GM12872 (cell line): ENCODE data around the gene ZNF22.

ENCODE experiments used
- TF ChIP-seq, protein P1 (sequence below): IDR thresholded peaks from 3 replicates; pipeline ENCODE4 v1.5.1; 2011; ENCODE audit warnings: low read depth, mild to moderate bottlenecking, low read length, moderate library complexity; ENCODE audit not compliant: insufficient read depth

Gene ZNF22

DNA sequence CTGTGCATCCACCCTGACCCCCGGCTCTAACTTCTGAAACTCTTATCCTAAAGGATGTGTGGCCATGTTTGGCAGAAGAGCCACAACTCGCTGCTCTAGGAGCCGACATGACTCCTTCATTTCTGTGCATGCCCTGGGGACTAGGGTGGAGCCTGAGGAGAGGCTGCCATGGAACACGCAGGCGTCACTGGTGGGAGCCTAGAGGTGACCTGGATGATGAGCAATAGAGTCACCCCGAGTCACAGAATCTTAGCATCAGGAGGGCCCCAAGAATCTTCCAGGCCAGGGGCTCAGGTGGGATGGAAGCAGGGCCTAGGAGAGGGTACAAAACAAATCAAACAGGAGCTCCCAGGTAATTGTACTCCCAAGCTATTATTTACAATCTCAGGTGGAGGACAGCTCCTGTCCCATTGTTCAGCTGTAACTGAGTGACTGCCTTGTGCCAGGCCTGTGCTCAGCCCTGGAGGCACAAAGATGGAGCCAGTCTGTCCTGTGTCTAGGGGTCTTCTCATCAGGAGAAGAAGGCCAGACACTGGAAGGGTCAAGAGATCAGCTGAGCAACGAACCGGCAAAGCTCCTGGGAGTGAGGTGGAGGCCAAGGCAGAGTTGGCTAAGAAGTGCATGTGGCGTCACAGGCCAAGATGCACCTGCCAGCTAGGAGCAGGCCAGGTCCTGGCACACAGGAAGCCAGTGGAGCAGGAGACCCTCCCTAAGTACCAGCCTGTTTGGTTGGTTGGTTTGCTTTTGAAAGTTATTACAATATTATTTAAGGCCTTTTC lies 5.8 kb upstream of the ZNF22 start:
- TF ChIP-seq, protein P1, sequence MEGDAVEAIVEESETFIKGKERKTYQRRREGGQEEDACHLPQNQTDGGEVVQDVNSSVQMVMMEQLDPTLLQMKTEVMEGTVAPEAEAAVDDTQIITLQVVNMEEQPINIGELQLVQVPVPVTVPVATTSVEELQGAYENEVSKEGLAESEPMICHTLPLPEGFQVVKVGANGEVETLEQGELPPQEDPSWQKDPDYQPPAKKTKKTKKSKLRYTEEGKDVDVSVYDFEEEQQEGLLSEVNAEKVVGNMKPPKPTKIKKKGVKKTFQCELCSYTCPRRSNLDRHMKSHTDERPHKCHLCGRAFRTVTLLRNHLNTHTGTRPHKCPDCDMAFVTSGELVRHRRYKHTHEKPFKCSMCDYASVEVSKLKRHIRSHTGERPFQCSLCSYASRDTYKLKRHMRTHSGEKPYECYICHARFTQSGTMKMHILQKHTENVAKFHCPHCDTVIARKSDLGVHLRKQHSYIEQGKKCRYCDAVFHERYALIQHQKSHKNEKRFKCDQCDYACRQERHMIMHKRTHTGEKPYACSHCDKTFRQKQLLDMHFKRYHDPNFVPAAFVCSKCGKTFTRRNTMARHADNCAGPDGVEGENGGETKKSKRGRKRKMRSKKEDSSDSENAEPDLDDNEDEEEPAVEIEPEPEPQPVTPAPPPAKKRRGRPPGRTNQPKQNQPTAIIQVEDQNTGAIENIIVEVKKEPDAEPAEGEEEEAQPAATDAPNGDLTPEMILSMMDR, result no peak

DNA sequence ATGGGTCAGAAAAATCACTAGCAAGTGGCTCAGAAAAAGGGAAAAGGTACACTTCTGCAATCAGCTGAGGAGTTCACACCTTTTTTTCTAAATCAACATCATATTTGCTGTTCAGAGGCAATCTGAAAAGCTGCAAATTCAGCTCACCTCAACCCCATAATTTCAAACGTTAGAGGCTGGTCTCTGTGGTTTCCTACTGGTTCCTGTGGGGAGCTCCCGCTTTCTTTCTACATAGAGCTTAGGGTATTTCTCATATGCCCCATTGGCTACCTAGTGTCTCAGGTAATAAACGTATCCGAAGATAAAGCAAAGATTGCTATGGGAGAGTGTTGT lies 5.2 kb upstream of the ZNF22 start:
- TF ChIP-seq, protein P1, result no peak

DNA sequence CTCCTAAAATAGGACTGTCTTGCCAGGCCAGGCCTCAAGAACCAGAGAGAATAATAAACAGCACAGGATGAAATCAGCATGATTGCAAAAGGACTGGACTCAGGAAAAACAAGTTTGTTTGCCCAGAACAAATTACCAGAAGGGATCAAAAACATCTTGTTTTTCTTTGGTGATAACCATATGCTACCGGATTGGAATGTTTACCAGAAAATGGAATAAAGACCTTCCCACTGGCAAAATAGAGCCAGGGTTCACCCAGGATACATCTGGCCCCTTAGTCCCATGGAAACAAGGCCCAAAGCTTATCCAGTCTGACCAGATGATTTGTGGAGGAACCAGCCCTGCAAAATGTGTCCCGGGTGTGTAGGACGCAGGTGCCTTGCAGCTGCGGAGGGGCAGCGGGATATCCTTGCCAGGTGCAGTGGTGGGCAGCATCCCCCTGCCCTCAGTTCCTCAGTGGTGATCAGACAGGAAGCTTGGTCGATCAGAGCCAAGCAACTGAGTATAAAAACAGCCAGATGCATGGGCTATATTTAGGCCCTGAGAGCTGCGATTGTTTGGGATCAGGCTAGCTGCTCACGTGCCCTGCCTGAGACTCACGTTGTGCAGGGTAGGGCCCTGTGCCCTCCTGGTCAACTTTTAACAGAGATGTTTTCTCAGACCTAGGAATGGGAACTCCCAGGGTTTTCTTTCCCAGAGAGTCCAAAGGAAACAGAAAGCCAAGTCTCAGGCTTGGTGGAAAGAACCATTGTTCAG lies 4.6 kb upstream of the ZNF22 start:
- TF ChIP-seq, protein P1, result no peak

DNA sequence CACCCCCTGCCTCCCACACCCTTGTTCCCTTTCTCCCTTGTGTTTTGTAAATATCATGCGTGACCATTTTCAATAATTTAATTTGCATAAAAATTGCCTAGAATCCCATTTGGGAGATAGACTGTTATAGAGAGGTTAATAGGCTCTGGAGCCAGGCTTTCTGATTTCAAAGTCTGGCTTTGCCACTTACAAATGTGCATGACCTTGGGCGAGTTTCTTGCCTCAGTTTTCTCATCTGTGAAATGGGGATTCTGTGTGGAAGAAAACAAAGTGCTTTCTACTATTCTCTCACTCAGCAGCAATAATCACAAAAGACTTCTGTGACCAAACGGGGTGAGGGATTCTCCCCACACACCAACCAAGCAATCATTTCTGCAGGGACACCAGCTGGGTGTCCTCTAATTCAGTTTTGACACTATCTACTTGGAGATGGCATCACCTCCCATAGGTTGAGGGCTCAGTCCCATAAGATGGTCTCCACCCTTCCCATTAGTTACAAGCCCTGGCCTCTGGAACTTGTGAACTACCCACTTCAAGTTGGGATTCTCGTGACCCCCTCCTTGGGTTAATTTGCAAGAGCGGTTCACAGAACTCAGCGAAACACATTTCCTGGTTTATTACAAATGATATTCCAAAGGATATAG lies 3.5 kb upstream of the ZNF22 start:
- TF ChIP-seq, protein P1, result no peak

DNA sequence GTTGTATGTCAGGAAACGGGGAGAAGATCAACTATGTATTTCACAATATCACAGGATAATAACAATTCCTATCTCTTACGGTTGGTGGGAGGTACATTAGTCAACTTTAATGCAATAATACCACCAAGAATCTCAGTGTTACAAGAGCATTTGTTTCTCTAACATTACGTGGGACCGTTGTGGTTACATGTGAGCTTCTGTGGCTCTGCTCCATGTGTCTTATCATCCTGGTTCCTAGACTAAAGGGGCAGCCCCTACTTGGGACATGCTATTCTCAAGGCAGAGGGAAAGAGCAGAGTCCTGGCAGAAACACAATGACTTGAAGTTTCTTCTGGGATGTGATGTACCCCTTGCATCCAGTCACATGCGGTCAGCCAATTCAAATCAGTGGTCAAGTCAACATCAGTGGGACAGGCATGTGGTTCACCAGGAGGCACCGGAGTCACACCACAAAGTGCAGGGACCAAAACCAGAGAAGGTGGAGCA lies 2.5 kb upstream of the ZNF22 start:
- TF ChIP-seq, protein P1, result no peak

DNA sequence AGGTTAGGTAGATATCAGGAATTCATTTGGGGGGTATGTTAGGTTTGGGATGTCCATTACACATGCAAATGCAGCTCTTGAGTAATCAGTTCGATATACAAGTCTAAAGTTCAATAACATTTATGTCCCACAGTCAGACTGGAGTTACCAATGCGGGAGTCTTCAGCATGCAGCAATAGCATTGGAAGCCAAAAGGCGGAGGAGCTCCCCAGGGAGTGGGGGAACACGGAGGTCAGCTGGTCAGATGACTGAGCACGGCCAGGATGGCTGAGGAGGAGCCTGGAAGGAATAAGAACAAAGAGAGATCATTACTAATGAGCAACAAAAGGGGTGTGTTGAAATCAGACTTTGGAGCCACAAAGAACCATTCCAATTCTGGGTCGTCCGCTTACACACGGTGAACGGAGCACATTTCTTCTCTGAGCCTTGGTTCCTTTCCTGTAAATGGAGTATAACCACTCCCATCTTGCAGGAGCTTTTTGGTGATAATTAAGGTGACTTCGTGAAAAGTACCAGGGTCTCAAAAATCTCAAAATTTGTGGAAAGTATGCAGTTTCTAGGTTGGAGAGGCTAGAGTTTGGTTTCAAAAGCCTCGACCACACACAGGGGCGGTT lies 478 bp upstream of the ZNF22 start:
- TF ChIP-seq, protein P1, result no peak
